Heart left ventricle (tissue), 16 donors: ENCODE data around the gene DYNLT2. TPM values are rescaled to one million over a fixed set of nuclear protein-coding genes. Genes with fewer than 3 reads are reported as not detected.

ENCODE experiments used
- ATAC-seq, 4 donors: fragments of 200-7000 bp; cut with Tn5 transposase; one replicate each; pipeline ENCODE4 v1.9.1; 2020 to 2022; ENCODE audit warnings: moderate library complexity in 4 of 4, mild to moderate bottlenecking in 3 of 4, moderate number of reproducible peaks in 1 of 4
- DNase-seq, 5 donors: peaks; one replicate each; pipeline ENCODE4 v3.0.0-alpha.2; 2020
- H3K27ac ChIP-seq, 12 donors: fragments of 200-600 bp; sonication (generic) in 4 of 12; one replicate each; pipeline versions ENCODE4 v1.5.0 to v1.8.0; 2016 to 2022; ENCODE audit warnings: mild to moderate bottlenecking in 2 of 12
- H3K27me3 ChIP-seq, 9 donors: fragments of 200-600 bp; sonication (generic) in 2 of 9; one replicate each; pipeline versions ENCODE4 v1.5.1 to v1.8.0; 2016 to 2022; ENCODE audit warnings: mild to moderate bottlenecking in 3 of 9
- H3K36me3 ChIP-seq, 9 donors: fragments of 200-600 bp; sonication (generic) in 2 of 9; one replicate each; pipeline versions ENCODE4 v1.5.0 to v1.8.0; 2018 to 2022; ENCODE audit warnings: mild to moderate bottlenecking in 2 of 9
- H3K4me1 ChIP-seq, 12 donors: fragments of 200-600 bp; sonication (generic) in 4 of 12; one replicate each; pipeline versions ENCODE4 v1.5.0 to v1.8.0; 2016 to 2022; ENCODE audit warnings: mild to moderate bottlenecking in 3 of 12
- H3K4me3 ChIP-seq, 12 donors: fragments of 200-600 bp; sonication (generic) in 4 of 12; one replicate each; pipeline versions ENCODE4 v1.5.0 to v1.8.0; 2017 to 2022; ENCODE audit warnings: mild to moderate bottlenecking in 9 of 12, moderate library complexity in 4 of 12
- H3K9me3 ChIP-seq, 12 donors: fragments of 200-600 bp; sonication (generic) in 4 of 12; one replicate each; pipeline versions ENCODE4 v1.5.0 to v1.8.0; 2016 to 2022; ENCODE audit warnings: mild to moderate bottlenecking in 1 of 12
- CTCF ChIP-seq, 12 donors: fragments of 200-600 bp; sonication (generic) in 4 of 12; IDR thresholded peaks; one replicate each; pipeline versions ENCODE4 v1.5.0 to v1.8.0; 2018 to 2022; ENCODE audit warnings: antibody characterized with exemption in 12 of 12, mild to moderate bottlenecking in 5 of 12
- POLR2A ChIP-seq, 2 donors: fragments of 450-650 bp; IDR thresholded peaks; one replicate each; pipeline ENCODE4 v1.6.1; 2017; ENCODE audit warnings: antibody characterized with exemption in 2 of 2, mild to moderate bottlenecking in 2 of 2, moderate library complexity in 2 of 2
- WGBS, 4 donors: extraction: QIAGEN DNeasy Blood & Tissue Kit in 2 of 4; methylation state at CpG; one replicate each; pipeline versions ENCODE4 v1.1.5 to v1.1.7; 2013 to 2018; 5-methylcytosine and 5-hydroxymethylcytosine counted together
- intact Hi-C, 10 donors: fragments of 100-400 bp; cut with DNase I; formaldehyde crosslinking; loops; one replicate each; pipeline versions ENCODE4 v1.11.1 to v1.14.2; 2022
- polyA plus RNA-seq, 2 donors: library from polyadenylated mRNA; stranded (reverse); fragments of 200-250 nt; gene quantifications; one replicate each; pipeline ENCODE4 v1.2.3, GENCODE V29; 2013
- total RNA-seq, 9 donors: library from RNA; depleted of rRNA in 2 of 9; stranded (reverse); fragments of >200 nt in 2 of 9; fragmentation: NEBNext Ultra II Directional in 3 of 9; extraction: Animal tissue kit (Norgen Biotek cat#: 25700) in 3 of 9; gene quantifications; one replicate each; pipeline versions ENCODE4 v1.1.0 to v1.2.4, GENCODE V29; 2016 to 2023
- donor health status: ischemic (EF 13 %, LVEDD 7.1; RV severe dilation, severe dysfunction).
- donor health status: healthy with polysubstance abuse.
- donor health status: DM: no; HTN: yes; CAD: no.
- donor health status: DM: no; HTN: no; CAD: no.
- donor health status: ischemic (EF 25% LVEDD 6.9; RV normal size, moderate dysfunction).
- donor health status: ischemic (EF 25% LVEDD 5.7; RV mildly dilated, moderate dysfunction).
- donor health status: healthy.
- donor health status: DM: yes; HTN: yes; CAD: no.
- donor health status: ischemic (EF 35%, LVEDD 5.7; RV mildly dilated, moderate dysfunction).
- donor health status: nonischemic (EF 11% LVEDD 7.7; RV severe dilation, severe dysfunction).
- donor health status: DM: yes; HTN: yes; CAD: no.
- donor health status: PGD.
- donor health status: ischemic (EF 29% LVEDD 5.4; RV normal size, mild dysfunction).
- donor health status: nonischemic (EF 23%, LVEDD 6.1; RV moderate dilation, normal function).

Gene DYNLT2
- total and polyA plus RNA-seq, 11 donors, result 0.49 to 1.5 (median 0.67) TPM

GRCh38 chr6:169799474-169799926 is 48.1 kb upstream of the DYNLT2 start:
- Histone ChIP-seq H3K4me3 (no peak overlapping the region), H3K4me1 (no peaks in the 10 kb centered on the region), H3K9me3 (no peaks in the 10 kb centered on the region), H3K27ac (no peak overlapping the region), H3K27me3 (peaks cover 0 to 14% (median 0%) of the 10 kb centered on the region in 9 donors), H3K36me3 (no peaks in the 10 kb centered on the region)
- 74 to 84% (median 76%) methylated on average over 7 of the region's 7 CpGs for WGBS, 4 donors
- ATAC-seq (no peak), DNase-seq (no peak)
- intact Hi-C loops, result no loop called here
- no peak for TF ChIP-seq POLR2A (IDR thresholded peaks at IDR 0.05)
- no peak for TF ChIP-seq CTCF (IDR thresholded peaks at IDR 0.05)

GRCh38 chr6:169798764-169799473 is 47.5 kb upstream of the DYNLT2 start:
- no peak for DNase-seq
- Histone ChIP-seq H3K9me3 (no peaks in the 10 kb centered on the region), H3K4me3 (no peak overlapping the region), H3K27me3 (peaks cover 0 to 19% (median 0%) of the 10 kb centered on the region in 9 donors), H3K27ac (no peak overlapping the region), H3K4me1 (no peaks in the 10 kb centered on the region), H3K36me3 (no peaks in the 10 kb centered on the region)
- intact Hi-C loops, result no loop called here
- 79 to 84% (median 83%) methylated on average over 10 of the region's 10 CpGs for WGBS, 4 donors
- ATAC-seq, result no peak
- no peak for TF ChIP-seq CTCF (IDR thresholded peaks at IDR 0.05)

GRCh38 chr6:169795196-169795595 is 43.8 kb upstream of the DYNLT2 start:
- intact Hi-C loops, result no loop called here
- peaks cover 0 to 26% (median 0%) of the 10 kb centered on the region in 9 donors for H3K27me3 ChIP-seq
- ATAC-seq, result no peak

More at GRCh38 chr6:169795196-169795595, 43.8 kb upstream of the DYNLT2 start:
- WGBS, 4 donors, result 50 to 79% (median 61%) methylated on average over 2 of the region's 2 CpGs
- TF ChIP-seq POLR2A (IDR thresholded peaks at IDR 0.05) (no peak), CTCF (IDR thresholded peaks at IDR 0.05) (no peak)
- Histone ChIP-seq H3K4me3 (no peak overlapping the region), H3K9me3 (no peaks in the 10 kb centered on the region), H3K27ac (no peak overlapping the region), H3K4me1 (peaks cover 0 to 13% (median 8%) of the 10 kb centered on the region in 12 donors), H3K36me3 (no peaks in the 10 kb centered on the region)
- no peak for DNase-seq
